ENCODE data around the gene EME1.

GRCh38 chr17:50352693-50353599, 20.1 kb upstream of the EME1 start:
- no peak for TF ChIP-seq POLR2A (IDR thresholded peaks at IDR 0.05)
- TF ChIP-seq, protein P1, sequence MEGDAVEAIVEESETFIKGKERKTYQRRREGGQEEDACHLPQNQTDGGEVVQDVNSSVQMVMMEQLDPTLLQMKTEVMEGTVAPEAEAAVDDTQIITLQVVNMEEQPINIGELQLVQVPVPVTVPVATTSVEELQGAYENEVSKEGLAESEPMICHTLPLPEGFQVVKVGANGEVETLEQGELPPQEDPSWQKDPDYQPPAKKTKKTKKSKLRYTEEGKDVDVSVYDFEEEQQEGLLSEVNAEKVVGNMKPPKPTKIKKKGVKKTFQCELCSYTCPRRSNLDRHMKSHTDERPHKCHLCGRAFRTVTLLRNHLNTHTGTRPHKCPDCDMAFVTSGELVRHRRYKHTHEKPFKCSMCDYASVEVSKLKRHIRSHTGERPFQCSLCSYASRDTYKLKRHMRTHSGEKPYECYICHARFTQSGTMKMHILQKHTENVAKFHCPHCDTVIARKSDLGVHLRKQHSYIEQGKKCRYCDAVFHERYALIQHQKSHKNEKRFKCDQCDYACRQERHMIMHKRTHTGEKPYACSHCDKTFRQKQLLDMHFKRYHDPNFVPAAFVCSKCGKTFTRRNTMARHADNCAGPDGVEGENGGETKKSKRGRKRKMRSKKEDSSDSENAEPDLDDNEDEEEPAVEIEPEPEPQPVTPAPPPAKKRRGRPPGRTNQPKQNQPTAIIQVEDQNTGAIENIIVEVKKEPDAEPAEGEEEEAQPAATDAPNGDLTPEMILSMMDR (IDR thresholded peaks at IDR 0.05), result no peak
